ENCODE results near the gene CCDC148. TPM values are rescaled to one million over a fixed set of nuclear protein-coding genes. Genes with fewer than 3 reads are reported as not detected.

Gene CCDC148
- total RNA-seq, 1 experiment from 2014 or later = 2.1 TPM

DNA sequence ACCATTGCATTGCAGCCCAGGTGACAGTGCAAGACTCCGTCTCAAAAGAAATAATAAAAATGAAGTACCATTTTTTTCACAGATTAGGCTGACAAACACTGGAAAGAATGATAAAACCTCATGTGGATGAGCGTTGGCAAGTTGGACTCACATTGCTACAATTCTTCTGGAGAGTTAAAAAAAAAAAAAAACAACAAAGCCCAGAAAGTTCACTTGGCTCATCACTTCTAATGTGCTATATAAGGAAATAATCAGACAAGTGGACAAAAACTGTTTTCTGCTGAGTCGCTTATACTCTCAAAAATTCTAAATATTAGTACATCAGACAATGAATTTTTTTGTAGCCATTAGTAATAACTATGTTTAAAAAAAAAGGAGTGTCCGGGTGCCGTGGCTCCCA is 38.6 kb upstream of the CCDC148 start:
- Mint-ChIP-seq H3K9me3 (no peaks in the 10 kb centered on the region), H3K27ac (no peak overlapping the region), H3K4me3 (no peak overlapping the region), H3K36me3 (no peaks in the 10 kb centered on the region), H3K27me3 (ENCODE audit: low read depth) (no peaks in the 10 kb centered on the region), H3K4me1 (peaks cover 58% of the 10 kb centered on the region)
- TF ChIP-seq, protein P1, sequence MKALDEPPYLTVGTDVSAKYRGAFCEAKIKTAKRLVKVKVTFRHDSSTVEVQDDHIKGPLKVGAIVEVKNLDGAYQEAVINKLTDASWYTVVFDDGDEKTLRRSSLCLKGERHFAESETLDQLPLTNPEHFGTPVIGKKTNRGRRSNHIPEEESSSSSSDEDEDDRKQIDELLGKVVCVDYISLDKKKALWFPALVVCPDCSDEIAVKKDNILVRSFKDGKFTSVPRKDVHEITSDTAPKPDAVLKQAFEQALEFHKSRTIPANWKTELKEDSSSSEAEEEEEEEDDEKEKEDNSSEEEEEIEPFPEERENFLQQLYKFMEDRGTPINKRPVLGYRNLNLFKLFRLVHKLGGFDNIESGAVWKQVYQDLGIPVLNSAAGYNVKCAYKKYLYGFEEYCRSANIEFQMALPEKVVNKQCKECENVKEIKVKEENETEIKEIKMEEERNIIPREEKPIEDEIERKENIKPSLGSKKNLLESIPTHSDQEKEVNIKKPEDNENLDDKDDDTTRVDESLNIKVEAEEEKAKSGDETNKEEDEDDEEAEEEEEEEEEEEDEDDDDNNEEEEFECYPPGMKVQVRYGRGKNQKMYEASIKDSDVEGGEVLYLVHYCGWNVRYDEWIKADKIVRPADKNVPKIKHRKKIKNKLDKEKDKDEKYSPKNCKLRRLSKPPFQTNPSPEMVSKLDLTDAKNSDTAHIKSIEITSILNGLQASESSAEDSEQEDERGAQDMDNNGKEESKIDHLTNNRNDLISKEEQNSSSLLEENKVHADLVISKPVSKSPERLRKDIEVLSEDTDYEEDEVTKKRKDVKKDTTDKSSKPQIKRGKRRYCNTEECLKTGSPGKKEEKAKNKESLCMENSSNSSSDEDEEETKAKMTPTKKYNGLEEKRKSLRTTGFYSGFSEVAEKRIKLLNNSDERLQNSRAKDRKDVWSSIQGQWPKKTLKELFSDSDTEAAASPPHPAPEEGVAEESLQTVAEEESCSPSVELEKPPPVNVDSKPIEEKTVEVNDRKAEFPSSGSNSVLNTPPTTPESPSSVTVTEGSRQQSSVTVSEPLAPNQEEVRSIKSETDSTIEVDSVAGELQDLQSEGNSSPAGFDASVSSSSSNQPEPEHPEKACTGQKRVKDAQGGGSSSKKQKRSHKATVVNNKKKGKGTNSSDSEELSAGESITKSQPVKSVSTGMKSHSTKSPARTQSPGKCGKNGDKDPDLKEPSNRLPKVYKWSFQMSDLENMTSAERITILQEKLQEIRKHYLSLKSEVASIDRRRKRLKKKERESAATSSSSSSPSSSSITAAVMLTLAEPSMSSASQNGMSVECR (CRISPR knock-in tag; IDR thresholded peaks at IDR 0.05; ENCODE audit: borderline replicate concordance) = no peak
- DNase-seq (ENCODE audit: low spot score) (no peak), ATAC-seq (no peak)
- POLR2A ChIA-PET = no interaction called here
- CTCF ChIA-PET = no interaction called here

DNA sequence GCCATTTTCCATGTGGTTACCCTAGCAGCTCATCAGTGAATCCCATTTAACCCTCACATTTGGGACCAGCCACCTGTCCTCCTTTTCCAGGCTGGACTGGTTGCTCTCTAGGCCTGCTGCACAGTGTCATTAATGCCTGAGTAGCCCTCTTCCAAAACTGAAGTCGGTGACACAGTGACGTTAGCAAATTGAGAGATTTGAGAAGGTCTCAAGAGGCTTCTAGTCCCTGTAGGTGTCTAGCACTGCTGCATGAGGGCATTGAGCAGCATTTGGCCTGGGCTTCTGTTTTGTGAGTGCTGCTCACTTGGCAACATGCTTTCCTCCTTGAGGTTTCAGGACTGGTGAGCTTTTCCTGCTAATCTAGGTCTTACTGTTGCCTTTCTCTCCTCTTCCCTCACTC is 36.9 kb upstream of the CCDC148 start:
- no peak overlapping the region for H3K4me3 Mint-ChIP-seq
- peak overlapping the region; percentile 34 for H3K27ac Mint-ChIP-seq
- H3K4me1 Mint-ChIP-seq = peaks cover 68% of the 10 kb centered on the region
- no peaks in the 10 kb centered on the region for H3K36me3 Mint-ChIP-seq
- no peaks in the 10 kb centered on the region for H3K9me3 Mint-ChIP-seq
- ChIA-PET POLR2A (no interaction called here), CTCF (interaction anchor here (1.9 kb wide), 1 partner anchor 19 kb away, joined by 4 read pairs; no protein-coding TSS in a partner anchor)
- TF ChIP-seq CREM (CRISPR knock-in tag; IDR thresholded peaks at IDR 0.05) (no peak), MXD4 (CRISPR knock-in tag; IDR thresholded peaks at IDR 0.05; ENCODE audit: borderline replicate concordance) (no peak), FOXP4 (CRISPR knock-in tag; IDR thresholded peaks at IDR 0.05) (no peak), PRDM15 (CRISPR knock-in tag; IDR thresholded peaks at IDR 0.05) (no peak)
- TF ChIP-seq, protein P2, sequence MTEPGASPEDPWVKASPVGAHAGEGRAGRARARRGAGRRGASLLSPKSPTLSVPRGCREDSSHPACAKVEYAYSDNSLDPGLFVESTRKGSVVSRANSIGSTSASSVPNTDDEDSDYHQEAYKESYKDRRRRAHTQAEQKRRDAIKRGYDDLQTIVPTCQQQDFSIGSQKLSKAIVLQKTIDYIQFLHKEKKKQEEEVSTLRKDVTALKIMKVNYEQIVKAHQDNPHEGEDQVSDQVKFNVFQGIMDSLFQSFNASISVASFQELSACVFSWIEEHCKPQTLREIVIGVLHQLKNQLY (CRISPR knock-in tag; IDR thresholded peaks at IDR 0.05) = no peak
- TF ChIP-seq, protein P3, sequence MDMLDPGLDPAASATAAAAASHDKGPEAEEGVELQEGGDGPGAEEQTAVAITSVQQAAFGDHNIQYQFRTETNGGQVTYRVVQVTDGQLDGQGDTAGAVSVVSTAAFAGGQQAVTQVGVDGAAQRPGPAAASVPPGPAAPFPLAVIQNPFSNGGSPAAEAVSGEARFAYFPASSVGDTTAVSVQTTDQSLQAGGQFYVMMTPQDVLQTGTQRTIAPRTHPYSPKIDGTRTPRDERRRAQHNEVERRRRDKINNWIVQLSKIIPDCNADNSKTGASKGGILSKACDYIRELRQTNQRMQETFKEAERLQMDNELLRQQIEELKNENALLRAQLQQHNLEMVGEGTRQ (CRISPR knock-in tag; IDR thresholded peaks at IDR 0.05) = no peak
- ATAC-seq (peak; percentile 15; the same call in 1 of the 2 replicates), DNase-seq (ENCODE audit: low spot score) (no peak)
- H3K27me3 Mint-ChIP-seq (ENCODE audit: low read depth) = no peaks in the 10 kb centered on the region

DNA sequence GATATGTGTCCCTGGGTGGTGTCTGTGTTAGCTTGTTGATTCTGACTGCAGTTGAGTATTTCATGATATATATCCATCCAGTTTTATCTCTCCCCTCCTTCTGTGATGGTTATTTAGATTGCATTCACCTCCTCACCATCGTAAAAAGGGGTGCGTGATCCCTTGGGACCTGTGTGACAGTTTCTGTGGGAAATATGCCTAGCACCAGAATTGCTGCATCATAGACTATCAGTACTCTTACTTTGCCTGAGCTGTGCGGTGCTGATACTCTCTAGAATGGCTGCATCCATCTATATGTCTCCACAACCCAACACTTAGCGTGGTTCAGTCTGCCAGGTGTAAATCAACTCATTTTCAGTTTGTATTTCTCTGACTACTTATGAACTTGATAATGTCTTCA is 34.5 kb upstream of the CCDC148 start:
- Mint-ChIP-seq H3K4me3 (no peak overlapping the region), H3K36me3 (no peaks in the 10 kb centered on the region), H3K27me3 (ENCODE audit: low read depth) (no peaks in the 10 kb centered on the region), H3K9me3 (no peaks in the 10 kb centered on the region), H3K4me1 (peaks cover 69% of the 10 kb centered on the region), H3K27ac (no peak overlapping the region)
- DNase-seq (ENCODE audit: low spot score) (no peak), ATAC-seq (no peak)
- TF ChIP-seq GRHL2 (CRISPR knock-in tag; IDR thresholded peaks at IDR 0.05; ENCODE audit: insufficient replicate concordance, severe bottlenecking) (no peak), USF1 (CRISPR knock-in tag; IDR thresholded peaks at IDR 0.05) (no peak), ZNF263 (CRISPR knock-in tag; IDR thresholded peaks at IDR 0.05; ENCODE audit: low read depth) (no peak), FOXP4 (CRISPR knock-in tag; IDR thresholded peaks at IDR 0.05) (no peak), ZBTB21 (CRISPR knock-in tag; IDR thresholded peaks at IDR 0.05; ENCODE audit: borderline replicate concordance) (no peak), IRF1 (CRISPR knock-in tag; IDR thresholded peaks at IDR 0.05) (no peak)
- ChIA-PET CTCF (interaction anchor here (1.6 kb wide), 1 partner anchor 33 kb away, joined by 4 read pairs; no protein-coding TSS in a partner anchor), POLR2A (no interaction called here)
